GM23338 (cell line): ENCODE results near the gene POMT2.

Experiments
- CREB1 ChIP-seq: fragments of 250-450 bp; sonication (Bioruptor Pico); IDR thresholded peaks from 2 replicates; pipeline ENCODE4 v1.5.0; 2020; ENCODE audit warnings: low read depth, mild to moderate bottlenecking, moderate library complexity
- CTCF ChIP-seq, 2 experiments: fragments of 200-600 bp in 1 of 2; sonication (generic) in 1 of 2; conservative IDR thresholded peaks; 2 replicates each; pipeline versions ENCODE4 v1.5.1 to v1.6.1; 2016 to 2017; ENCODE audit warnings: antibody characterized with exemption in 2 of 2, low read depth in 2 of 2, mild to moderate bottlenecking in 2 of 2, moderate library complexity in 1 of 2
- EZH2 ChIP-seq: fragments of 200-600 bp; sonication (generic); IDR thresholded peaks from one replicate; pipeline ENCODE4 v1.8.0; 2017; ENCODE audit warnings: antibody characterized with exemption, mild to moderate bottlenecking, low read depth; ENCODE audit not compliant: unreplicated experiment
- EZH2phosphoT487 ChIP-seq: fragments of 200-600 bp; sonication (generic); IDR thresholded peaks from one replicate; pipeline ENCODE4 v1.8.1; 2018; ENCODE audit warnings: antibody characterized with exemption; ENCODE audit not compliant: unreplicated experiment
- JUNB ChIP-seq: IDR thresholded peaks from one replicate; pipeline ENCODE4 v1.6.1; 2016; ENCODE audit warnings: antibody characterized with exemption; ENCODE audit not compliant: unreplicated experiment
- POLR2AphosphoS5 ChIP-seq: IDR thresholded peaks from 2 replicates; pipeline ENCODE4 v1.6.1; 2016; ENCODE audit warnings: antibody characterized with exemption, low read depth
- STAT1 ChIP-seq: IDR thresholded peaks from one replicate; pipeline ENCODE4 v1.6.1; 2016; ENCODE audit warnings: antibody characterized with exemption; ENCODE audit not compliant: unreplicated experiment
- ZNF331 ChIP-seq: fragments of 250-450 bp; sonication (Bioruptor Pico); IDR thresholded peaks from 2 replicates; pipeline ENCODE4 v1.5.0; 2020; ENCODE audit warnings: low read depth, mild to moderate bottlenecking, moderate library complexity
- TF ChIP-seq, protein P1 (sequence below): IDR thresholded peaks from one replicate; pipeline ENCODE4 v1.6.1; 2018; ENCODE audit warnings: antibody characterized with exemption; ENCODE audit not compliant: unreplicated experiment

- no peak for TF ChIP-seq EZH2phosphoT487
- TF ChIP-seq CTCF (conservative IDR thresholded peaks at IDR 0.05; ENCODE audit: low read depth in 2 of 2): no peak
- no peak for TF ChIP-seq EZH2
- no peak for TF ChIP-seq ZNF331 (CRISPR knock-in tag)
- no peak for TF ChIP-seq CREB1 (CRISPR knock-in tag)
- TF ChIP-seq JUNB: no peak
- no peak for TF ChIP-seq POLR2AphosphoS5
- no peak for TF ChIP-seq STAT1
- TF ChIP-seq, protein P1, sequence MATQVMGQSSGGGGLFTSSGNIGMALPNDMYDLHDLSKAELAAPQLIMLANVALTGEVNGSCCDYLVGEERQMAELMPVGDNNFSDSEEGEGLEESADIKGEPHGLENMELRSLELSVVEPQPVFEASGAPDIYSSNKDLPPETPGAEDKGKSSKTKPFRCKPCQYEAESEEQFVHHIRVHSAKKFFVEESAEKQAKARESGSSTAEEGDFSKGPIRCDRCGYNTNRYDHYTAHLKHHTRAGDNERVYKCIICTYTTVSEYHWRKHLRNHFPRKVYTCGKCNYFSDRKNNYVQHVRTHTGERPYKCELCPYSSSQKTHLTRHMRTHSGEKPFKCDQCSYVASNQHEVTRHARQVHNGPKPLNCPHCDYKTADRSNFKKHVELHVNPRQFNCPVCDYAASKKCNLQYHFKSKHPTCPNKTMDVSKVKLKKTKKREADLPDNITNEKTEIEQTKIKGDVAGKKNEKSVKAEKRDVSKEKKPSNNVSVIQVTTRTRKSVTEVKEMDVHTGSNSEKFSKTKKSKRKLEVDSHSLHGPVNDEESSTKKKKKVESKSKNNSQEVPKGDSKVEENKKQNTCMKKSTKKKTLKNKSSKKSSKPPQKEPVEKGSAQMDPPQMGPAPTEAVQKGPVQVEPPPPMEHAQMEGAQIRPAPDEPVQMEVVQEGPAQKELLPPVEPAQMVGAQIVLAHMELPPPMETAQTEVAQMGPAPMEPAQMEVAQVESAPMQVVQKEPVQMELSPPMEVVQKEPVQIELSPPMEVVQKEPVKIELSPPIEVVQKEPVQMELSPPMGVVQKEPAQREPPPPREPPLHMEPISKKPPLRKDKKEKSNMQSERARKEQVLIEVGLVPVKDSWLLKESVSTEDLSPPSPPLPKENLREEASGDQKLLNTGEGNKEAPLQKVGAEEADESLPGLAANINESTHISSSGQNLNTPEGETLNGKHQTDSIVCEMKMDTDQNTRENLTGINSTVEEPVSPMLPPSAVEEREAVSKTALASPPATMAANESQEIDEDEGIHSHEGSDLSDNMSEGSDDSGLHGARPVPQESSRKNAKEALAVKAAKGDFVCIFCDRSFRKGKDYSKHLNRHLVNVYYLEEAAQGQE: no peak
Measured at GRCh38 chr14:77296906-77297305, 23.8 kb downstream of the POMT2 start.
